GM21825 (cell line): ENCODE data around the gene KCNB1.

Experiments used
- ATAC-seq: cut with Tn5 transposase; IDR thresholded peaks from one replicate; pipeline ENCODE4 v1.9.1; 2021; ENCODE audit warnings: mild to moderate bottlenecking, moderate library complexity; ENCODE audit not compliant: unreplicated experiment

Gene KCNB1

GRCh38 chr20:49393803-49394202, 88.7 kb downstream of the KCNB1 start:
- ATAC-seq = no peak

DNA sequence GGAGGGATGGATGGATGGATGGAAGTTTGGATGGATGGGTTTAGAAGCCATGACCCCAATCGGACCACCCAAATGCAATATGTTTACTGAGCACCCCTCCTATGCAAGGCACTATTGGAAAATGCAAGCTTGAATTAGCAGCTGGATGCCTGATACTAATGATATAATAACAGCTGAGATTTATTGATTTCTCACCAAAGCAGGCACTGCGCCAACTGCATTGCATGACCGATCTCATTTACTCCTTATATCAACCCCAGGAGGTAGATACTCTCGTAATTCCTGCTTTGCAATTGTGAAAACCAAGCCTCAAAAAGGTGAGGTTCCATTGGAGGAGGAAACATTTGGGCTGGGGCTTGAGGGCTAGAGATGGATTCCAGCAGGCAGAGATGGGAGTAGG, 89.7 kb downstream of the KCNB1 start:
- no peak for ATAC-seq

GRCh38 chr20:49391404-49392245, 90.8 kb downstream of the KCNB1 start:
- no peak for ATAC-seq

DNA sequence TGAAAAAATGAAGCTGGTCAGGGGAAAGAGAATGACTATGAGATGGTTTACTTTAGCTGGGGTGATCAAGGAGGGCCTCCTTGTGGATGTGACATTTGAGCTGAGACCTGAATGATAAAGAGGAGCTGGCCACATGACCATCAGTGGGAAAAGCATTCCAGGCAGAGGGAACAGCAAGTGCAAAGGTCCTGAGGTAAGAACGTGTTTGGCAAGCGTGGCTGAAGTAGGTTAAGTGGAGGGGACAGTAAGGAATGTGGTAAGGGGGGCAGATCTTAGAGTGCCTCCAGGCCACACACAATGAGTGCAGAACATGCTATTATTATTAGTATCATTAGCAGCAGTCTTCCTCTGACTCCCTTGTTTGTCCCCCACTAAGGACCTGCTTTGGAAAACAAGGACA, 92.6 kb downstream of the KCNB1 start:
- ATAC-seq = no peak

DNA sequence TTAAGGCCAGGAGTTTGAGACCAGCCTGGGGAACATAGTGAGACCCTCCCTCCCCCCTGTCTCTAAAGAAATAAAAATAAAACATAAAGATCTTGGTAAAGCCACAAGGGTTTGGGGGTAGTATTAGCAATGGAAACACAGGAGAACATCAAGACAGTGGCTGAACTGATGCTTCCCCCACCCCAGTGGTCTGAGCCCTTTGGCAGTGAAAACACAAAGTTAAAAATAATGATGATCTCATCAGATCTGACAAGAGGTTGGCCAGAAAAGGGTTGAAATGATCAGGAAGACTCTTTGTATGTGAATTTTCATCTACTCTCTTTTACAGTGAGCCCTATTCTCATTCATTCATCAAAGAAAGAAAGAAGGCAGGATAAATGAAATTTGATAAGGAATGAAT, 93.7 kb downstream of the KCNB1 start:
- no peak for ATAC-seq

- ATAC-seq = no peak
Measured at GRCh38 chr20:49387581-49387939, 94.9 kb downstream of the KCNB1 start.

GRCh38 chr20:49386848-49387580, 95.5 kb downstream of the KCNB1 start:
- no peak for ATAC-seq

DNA sequence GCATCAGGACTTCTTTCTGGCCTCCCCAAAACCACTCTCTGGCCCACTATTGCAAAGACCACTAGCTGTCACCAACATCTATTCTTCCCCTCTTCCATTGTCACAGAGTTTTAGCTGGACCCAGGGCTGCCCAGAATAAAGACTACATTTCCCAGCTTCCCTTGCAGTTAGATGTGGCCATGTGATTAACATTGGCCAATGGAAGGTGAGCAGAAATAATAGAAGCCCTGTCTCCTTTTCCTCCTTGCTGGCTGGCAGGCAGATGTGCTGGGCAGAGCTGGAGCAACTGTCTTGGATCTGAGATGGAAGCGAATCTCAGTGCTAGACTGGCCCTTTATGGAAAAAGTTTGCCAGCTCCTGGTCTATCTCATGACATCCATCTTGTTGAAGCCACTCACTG, 97.0 kb downstream of the KCNB1 start:
- no peak for ATAC-seq

DNA sequence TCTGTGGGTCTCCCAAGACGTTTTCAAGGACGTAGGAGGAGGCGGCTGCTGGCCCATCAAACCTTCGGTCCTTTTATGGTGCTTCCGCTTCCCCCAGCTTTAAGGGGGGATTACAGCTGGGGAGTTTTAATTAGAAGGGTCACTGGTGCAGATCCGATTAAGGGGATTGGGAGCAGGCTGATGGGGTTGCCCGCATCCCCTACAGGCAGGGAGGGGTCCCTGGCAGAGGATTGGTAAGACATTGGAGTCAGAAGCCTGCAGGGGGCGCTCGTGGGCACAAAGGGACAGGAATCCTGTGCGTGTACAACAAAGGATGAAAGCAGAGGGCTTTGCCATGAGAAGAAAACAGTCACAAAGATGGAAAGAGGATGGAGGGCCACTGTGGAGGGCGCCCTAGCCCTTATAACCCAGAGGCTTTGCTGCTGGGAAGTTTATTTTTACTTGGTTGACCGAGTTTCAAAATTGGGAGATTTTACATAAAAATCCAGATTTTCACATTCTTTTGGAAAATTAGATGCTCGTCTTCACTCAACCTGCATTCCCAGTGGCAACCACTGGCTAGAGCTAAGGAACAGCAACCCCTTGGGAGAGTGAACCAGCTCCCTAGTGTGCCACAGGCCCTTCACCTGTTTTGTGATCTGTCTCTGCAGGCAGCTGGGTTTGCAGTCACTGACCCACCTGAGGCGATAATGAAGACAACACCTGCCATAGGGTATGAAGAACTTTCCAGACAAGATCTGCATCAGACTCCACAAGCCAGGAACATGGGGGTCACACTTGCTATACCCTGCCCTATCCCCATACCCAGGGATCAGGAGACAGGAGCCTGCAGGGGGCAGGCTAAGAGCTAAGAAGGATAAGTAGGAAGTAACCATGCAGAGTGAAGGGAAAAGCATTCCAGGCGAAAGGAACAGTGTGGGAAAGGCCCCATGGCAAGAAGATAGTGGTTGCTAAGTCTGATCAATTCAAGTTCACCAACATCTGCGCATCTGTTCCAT, 97.7 kb downstream of the KCNB1 start:
- ATAC-seq = no peak

DNA sequence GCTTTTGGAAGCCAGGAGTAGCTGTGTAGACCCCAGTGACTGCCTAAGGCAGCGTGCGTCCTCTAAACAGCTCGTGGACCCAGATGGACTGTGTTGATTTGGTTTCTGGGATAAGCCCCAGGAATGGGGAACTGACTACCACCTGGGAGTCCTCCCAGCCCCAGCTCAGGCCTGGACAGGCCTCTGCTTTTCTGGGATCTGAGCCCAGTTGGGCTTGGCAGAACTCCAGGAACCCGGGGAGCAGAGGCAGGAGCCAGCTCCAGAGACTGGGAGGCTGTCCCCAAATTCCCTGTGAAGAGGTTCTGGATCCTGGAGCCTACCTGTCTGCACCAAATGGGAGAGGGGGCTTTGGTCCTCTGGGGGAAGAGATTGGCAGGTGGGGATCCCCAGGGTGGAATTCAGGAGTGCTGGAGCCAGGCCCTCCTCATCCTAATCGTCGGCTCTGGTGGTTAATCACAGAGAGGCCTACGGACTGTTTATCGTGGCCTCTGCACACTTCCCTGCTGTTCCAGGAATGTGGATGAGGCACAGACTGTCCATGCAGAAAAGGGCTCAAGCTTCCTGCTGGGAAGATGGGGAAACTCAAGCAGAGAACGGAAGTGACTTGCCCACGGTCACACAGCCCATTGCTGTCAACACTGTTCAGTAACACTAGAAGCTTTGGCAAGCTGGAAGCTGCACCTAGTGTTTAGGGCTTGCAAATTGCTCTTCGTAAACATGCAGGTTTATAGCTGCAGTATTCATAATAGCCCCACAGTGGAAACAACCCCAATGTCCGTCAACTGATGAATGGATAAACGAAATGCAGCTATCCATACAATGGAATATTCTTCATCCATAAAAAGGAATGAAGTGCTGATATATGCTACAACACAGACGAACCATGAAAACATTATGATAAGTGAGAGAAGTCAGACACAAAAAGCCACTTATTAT, 100.6 kb downstream of the KCNB1 start:
- no peak for ATAC-seq

GRCh38 chr20:49380337-49380780, 102.1 kb downstream of the KCNB1 start:
- no peak for ATAC-seq

DNA sequence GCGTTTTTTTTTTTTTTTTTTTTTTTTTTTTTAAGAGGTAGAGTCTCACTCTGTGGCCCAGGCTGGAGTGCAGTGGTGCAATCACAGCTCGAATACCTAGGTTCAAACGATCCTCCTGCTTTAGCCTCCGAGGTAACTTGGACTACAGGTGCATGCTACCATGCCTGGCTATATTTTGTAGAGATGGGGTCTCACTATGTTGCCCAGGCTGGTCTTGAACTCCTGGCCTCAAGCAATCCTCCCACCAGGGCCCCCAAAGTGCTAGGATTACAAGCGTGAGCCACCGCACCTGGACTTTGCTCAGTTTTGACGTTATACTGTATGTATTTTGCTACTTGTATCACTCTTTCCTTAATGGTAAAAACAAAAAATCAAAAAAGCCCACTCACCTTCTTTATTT, 103.1 kb downstream of the KCNB1 start:
- ATAC-seq = no peak

- no peak for ATAC-seq
Measured at GRCh38 chr20:49377326-49377725, 105.1 kb downstream of the KCNB1 start.

DNA sequence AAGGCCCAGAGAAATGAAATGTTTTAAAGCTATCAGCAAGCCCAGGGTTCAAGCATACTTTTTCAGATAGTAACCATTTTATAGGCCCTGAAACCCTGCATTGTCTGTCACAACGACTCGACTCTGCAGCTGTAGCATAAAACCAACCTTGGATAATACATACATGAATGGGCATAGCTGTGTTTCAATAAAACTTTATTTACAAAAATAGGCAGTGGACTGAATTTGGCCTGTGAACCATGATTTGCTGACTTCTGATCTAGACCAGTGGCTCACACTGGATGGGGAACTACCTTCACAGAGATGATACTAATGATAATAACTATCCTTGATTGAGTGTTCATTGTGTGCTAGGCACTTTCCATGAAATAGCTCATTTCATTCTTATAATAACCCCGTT, 107.3 kb downstream of the KCNB1 start:
- no peak for ATAC-seq

- ATAC-seq = no peak
Measured at GRCh38 chr20:49372095-49372734, 110.3 kb downstream of the KCNB1 start.

GRCh38 chr20:49368596-49368995, 113.9 kb downstream of the KCNB1 start:
- no peak for ATAC-seq

GRCh38 chr20:49367113-49367512, 115.4 kb downstream of the KCNB1 start:
- ATAC-seq = no peak

- ATAC-seq = no peak
Measured at GRCh38 chr20:49366687-49367086, 115.8 kb downstream of the KCNB1 start.

DNA sequence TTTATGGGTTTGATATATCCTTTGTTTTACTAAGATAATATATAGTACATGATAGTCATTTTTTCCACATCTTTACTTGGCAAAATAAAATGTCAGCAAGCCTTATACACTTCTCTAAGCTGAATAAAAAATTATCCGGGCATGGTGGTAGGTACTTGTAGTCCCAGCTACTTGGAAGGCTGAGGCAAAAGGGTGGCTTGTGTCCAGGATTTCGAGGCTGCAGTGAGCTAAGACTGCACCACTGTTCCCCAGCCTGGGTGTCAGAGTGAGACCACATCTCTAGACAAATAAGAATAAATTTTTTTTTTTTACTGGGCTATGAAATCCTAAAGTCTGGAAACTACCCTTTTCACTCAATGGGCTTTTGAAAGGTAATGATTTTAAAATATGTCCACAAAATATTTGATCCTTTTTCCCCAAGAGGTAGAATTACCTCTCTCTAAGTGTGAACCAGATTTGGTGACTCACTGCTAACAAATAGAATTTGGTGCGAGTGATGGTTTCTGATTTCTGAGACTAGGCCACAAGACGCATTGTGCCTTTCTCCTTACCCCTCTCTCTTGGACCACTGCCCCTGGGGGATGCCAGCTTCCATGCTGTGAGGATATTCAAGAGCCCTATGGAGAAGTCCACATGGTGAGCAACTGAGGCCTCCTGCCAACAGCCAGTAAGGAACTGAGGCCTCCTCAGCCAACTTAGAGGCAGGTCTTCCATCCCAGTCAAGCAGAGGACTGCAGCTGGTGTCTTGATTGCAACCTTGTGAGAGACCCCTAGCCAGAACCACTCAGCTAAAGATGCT, 120.4 kb downstream of the KCNB1 start:
- no peak for ATAC-seq
